K562 (cell line): ENCODE data around the gene SLC7A14. TPM values are rescaled to one million over a fixed set of nuclear protein-coding genes. Genes with fewer than 3 reads are reported as not detected.
A peak's percentile ranks its signal among the peaks of the same experiment; 100 is the strongest.

Experiments
- ADNP ChIP-seq: fragments of 200-800 bp; sonication (Bioruptor generic); IDR thresholded peaks from 2 replicates; pipeline ENCODE4 v1.6.1; 2016; ENCODE audit warnings: missing genetic modification characterization, missing compliant biosample characterization
- ARID1B ChIP-seq: fragments of 450-650 bp; IDR thresholded peaks from 2 replicates; pipeline ENCODE4 v1.6.1; 2016; ENCODE audit warnings: antibody characterized with exemption, mild to moderate bottlenecking, inconsistent platforms
- ASH1L ChIP-seq: fragments of 450-650 bp; IDR thresholded peaks from 2 replicates; pipeline ENCODE4 v1.6.1; 2018; ENCODE audit warnings: borderline replicate concordance, mild to moderate bottlenecking, low read depth; ENCODE audit not compliant: partially characterized antibody
- BRD9 ChIP-seq: fragments of 450-650 bp; IDR thresholded peaks from 2 replicates; pipeline ENCODE4 v1.6.1; 2018; ENCODE audit warnings: low read depth; ENCODE audit not compliant: partially characterized antibody
- CBX3 ChIP-seq, 2 experiments: IDR thresholded peaks; 1 replicate in 1 of 2; 2 replicates in 1 of 2; pipeline ENCODE4 v1.6.1; 2012; ENCODE audit warnings: inconsistent platforms in 2 of 2, low read length in 2 of 2, borderline replicate concordance in 1 of 2, control low read depth in 1 of 2
- DPF2 ChIP-seq: fragments of 450-650 bp; IDR thresholded peaks from 2 replicates; pipeline ENCODE4 v1.6.1; 2016
- EHMT2 ChIP-seq: fragments of 450-650 bp; IDR thresholded peaks from 2 replicates; pipeline ENCODE4 v1.6.1; 2018; ENCODE audit warnings: antibody characterized with exemption
- FOXK2 ChIP-seq, 2 experiments: fragments of 450-650 bp; IDR thresholded peaks in 1 of 2; conservative IDR thresholded peaks in 1 of 2; 2 replicates each; pipeline ENCODE4 v1.6.1; 2016; ENCODE audit warnings: low read depth in 2 of 2, mild to moderate bottlenecking in 1 of 2
- HLTF ChIP-seq: fragments of 450-650 bp; IDR thresholded peaks from 2 replicates; pipeline ENCODE4 v1.6.1; 2016
- JUN ChIP-seq, 2 experiments: sonication (generic) in 1 of 2; formaldehyde crosslinking in 1 of 2; IDR thresholded peaks; 2 replicates each; pipeline versions ENCODE4 v1.6.1 to v1.8.0; 2012 to 2022; ENCODE audit warnings: borderline replicate concordance in 2 of 2, mild to moderate bottlenecking in 2 of 2, improper control_type of control experiment in 1 of 2, low read depth in 1 of 2, low read length in 1 of 2, missing genetic modification reagents in 1 of 2
- JUND ChIP-seq, 2 experiments: IDR thresholded peaks; 2 replicates in 1 of 2; 3 replicates in 1 of 2; pipeline ENCODE4 v1.6.1; 2011; ENCODE audit warnings: borderline replicate concordance in 2 of 2, low read depth in 2 of 2, low read length in 2 of 2, improper control_type of control experiment in 1 of 2, missing biosample characterization in 1 of 2, missing genetic modification characterization in 1 of 2, missing genetic modification reagents in 1 of 2
- MAFG ChIP-seq: fragments of 450-650 bp; conservative IDR thresholded peaks from 2 replicates; pipeline ENCODE4 v1.6.1; 2016; ENCODE audit warnings: missing genetic modification characterization, missing compliant biosample characterization
- MAFK ChIP-seq: IDR thresholded peaks from 2 replicates; pipeline ENCODE4 v1.6.1; 2011; ENCODE audit warnings: low read length, improper control_type of control experiment
- MTA1 ChIP-seq: fragments of 450-650 bp; IDR thresholded peaks from 2 replicates; pipeline ENCODE4 v1.6.1; 2017; ENCODE audit warnings: borderline replicate concordance
- NFE2 ChIP-seq: IDR thresholded peaks from 2 replicates; pipeline ENCODE4 v1.6.1; 2014; ENCODE audit warnings: antibody characterized with exemption, low read depth
- PML ChIP-seq: IDR thresholded peaks from 2 replicates; pipeline ENCODE4 v1.6.1; 2012; ENCODE audit warnings: low read length, inconsistent platforms
- SMARCA4 ChIP-seq: fragments of 450-650 bp; IDR thresholded peaks from 2 replicates; pipeline ENCODE4 v1.6.1; 2016
- TOE1 ChIP-seq, 2 experiments: fragments of 450-650 bp in 1 of 2; sonication (generic) in 1 of 2; formaldehyde crosslinking in 1 of 2; IDR thresholded peaks; 2 replicates each; pipeline versions ENCODE4 v1.7.1 to v1.8.0; 2016 to 2022; ENCODE audit warnings: borderline replicate concordance in 2 of 2, mild to moderate bottlenecking in 2 of 2, antibody characterized with exemption in 1 of 2, inconsistent platforms in 1 of 2, low read depth in 1 of 2, missing genetic modification reagents in 1 of 2, moderate library complexity in 1 of 2
- TRIM24 ChIP-seq, 2 experiments: fragments of 450-650 bp; IDR thresholded peaks; 2 replicates each; pipeline ENCODE4 v1.6.1; 2016
- ZNF124 ChIP-seq: sonication (generic); formaldehyde crosslinking; IDR thresholded peaks from 2 replicates; pipeline ENCODE4 v1.8.1; 2022; ENCODE audit warnings: missing genetic modification reagents
- polyA plus RNA-seq, 8 experiments: library from polyadenylated mRNA; depleted of rRNA in 4 of 8; stranded (reverse) in 5 of 8; unstranded in 3 of 8; fragments of >200 nt; fragmentation: Nextera tagmentation in 2 of 8; fragmentation: Illumina TruSeq in 1 of 8; extraction: Ambion mirVana in 2 of 8; extraction: Trizol in 1 of 8; gene quantifications; 2 replicates each; pipeline versions ENCODE4 v1.2.1 to v1.2.3, GENCODE V29; 2011 to 2014; ENCODE audit warnings: inconsistent platforms in 1 of 8, missing spikeins in 1 of 8
- total RNA-seq, 7 experiments: library from RNA; depleted of rRNA in 6 of 7; stranded (reverse); fragments of >200 nt in 6 of 7; fragmentation: Illumina TruSeq in 2 of 7; extraction: Trizol in 2 of 7; gene quantifications; 2 replicates each; pipeline versions ENCODE4 v1.2.1 to v1.2.3, GENCODE V29; 2011 to 2021; ENCODE audit warnings: low replicate concordance in 1 of 7
- TF ChIP-seq, protein P1 (sequence below), 2 experiments: fragments of 450-650 bp in 1 of 2; sonication (generic) in 1 of 2; formaldehyde crosslinking in 1 of 2; IDR thresholded peaks in 1 of 2; conservative IDR thresholded peaks in 1 of 2; 2 replicates each; pipeline versions ENCODE4 v1.6.1 to v1.8.1; 2016 to 2023; ENCODE audit warnings: mild to moderate bottlenecking in 2 of 2, moderate library complexity in 2 of 2, inconsistent platforms in 1 of 2, missing genetic modification reagents in 1 of 2
- TF ChIP-seq, protein P2 (sequence below): fragments of 250-450 bp; sonication (Bioruptor Pico); IDR thresholded peaks from 2 replicates; pipeline ENCODE4 v1.8.0; 2022; ENCODE audit warnings: moderate library complexity, mild to moderate bottlenecking, inconsistent platforms
- TF ChIP-seq, protein P3 (sequence below): IDR thresholded peaks from 2 replicates; pipeline ENCODE4 v1.6.1; 2012; ENCODE audit warnings: low read depth, low read length, improper control_type of control experiment, borderline replicate concordance
- TF ChIP-seq, protein P4 (sequence below): fragments of 450-650 bp; formaldehyde crosslinking; IDR thresholded peaks from 2 replicates; pipeline ENCODE4 v1.4.0; 2020; ENCODE audit warnings: mild to moderate bottlenecking, moderate library complexity

Gene SLC7A14
- total and polyA plus RNA-seq, 9 of the 15 experiments (the other 6 are each of a cell fraction or from before 2014, with no cell fraction given): not detected

DNA sequence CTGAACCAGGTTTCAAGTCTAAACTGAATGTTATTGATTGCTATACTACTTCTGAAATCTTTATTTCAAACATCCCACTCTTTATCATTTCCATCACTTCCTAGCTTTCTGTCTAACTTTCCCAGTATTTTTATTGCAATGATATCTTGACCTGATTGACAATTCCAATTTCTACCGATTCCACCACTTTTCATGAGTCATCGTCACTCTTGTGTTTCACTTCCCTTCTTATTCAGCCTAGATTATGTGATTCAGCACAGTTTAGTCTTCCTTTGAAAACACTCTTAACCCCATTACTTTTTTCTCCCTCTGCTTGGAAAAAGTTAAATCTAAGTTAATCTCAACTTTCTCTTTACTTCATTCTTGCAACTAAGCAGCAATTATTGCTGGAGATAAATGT is 62.6 kb downstream of the SLC7A14 start (continued):
- TF ChIP-seq, protein P1, sequence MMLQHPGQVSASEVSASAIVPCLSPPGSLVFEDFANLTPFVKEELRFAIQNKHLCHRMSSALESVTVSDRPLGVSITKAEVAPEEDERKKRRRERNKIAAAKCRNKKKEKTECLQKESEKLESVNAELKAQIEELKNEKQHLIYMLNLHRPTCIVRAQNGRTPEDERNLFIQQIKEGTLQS (IDR thresholded peaks at IDR 0.05): peak; percentile 87
- TF ChIP-seq, protein P1 (CRISPR knock-in tag; conservative IDR thresholded peaks at IDR 0.05): no peak
- TF ChIP-seq DPF2 (peak; percentile 82), JUN (IDR thresholded peaks at IDR 0.05; ENCODE audit: borderline replicate concordance, low read depth, low read length) (0 out of 2 replicates have a peak, but pooled peaks have one; percentile 27), JUN (CRISPR knock-in tag; IDR thresholded peaks at IDR 0.05; ENCODE audit: borderline replicate concordance) (no peak), JUND (IDR thresholded peaks at IDR 0.05; ENCODE audit: borderline replicate concordance, low read depth, low read length) (peak; percentile 67), JUND (tag; IDR thresholded peaks at IDR 0.05; ENCODE audit: borderline replicate concordance, low read depth, low read length) (peak; percentile 81), ZNF124 (no peak), ASH1L (peak; percentile 31), MTA1 (0 out of 2 replicates have a peak, but pooled peaks have one; percentile 58), BRD9 (peak; percentile 50), MAFK (peak; percentile 74), MAFG (peak; percentile 93), SMARCA4 (peak; percentile 70; the same call in 1 of the 2 replicates), EHMT2 (peak; percentile 82), TOE1 (IDR thresholded peaks at IDR 0.05; ENCODE audit: borderline replicate concordance) (0 out of 2 replicates have a peak, but pooled peaks have one; percentile 18), TOE1 (CRISPR knock-in tag; IDR thresholded peaks at IDR 0.05; ENCODE audit: borderline replicate concordance, low read depth) (no peak), CBX3 (IDR thresholded peaks at IDR 0.05; ENCODE audit: borderline replicate concordance in 1 of 2, low read length in 2 of 2) (no peak), ARID1B (peak; percentile 67), PML (no peak), HLTF (no peak), FOXK2 (conservative IDR thresholded peaks at IDR 0.05 in 1 of 2, IDR thresholded peaks at IDR 0.05 in 1 of 2; ENCODE audit: low read depth in 2 of 2) (0 out of 4 replicates have a peak, but pooled peaks of 1 of the 2 experiments have one; percentile 18), NFE2 (peak; percentile 86), ADNP (tag) (0 out of 2 replicates have a peak, but pooled peaks have one; percentile 16), TRIM24 (IDR thresholded peaks at IDR 0.05) (peak; percentile 37 to 58; a peak in 1 of 4 replicates)
- TF ChIP-seq, protein P2, sequence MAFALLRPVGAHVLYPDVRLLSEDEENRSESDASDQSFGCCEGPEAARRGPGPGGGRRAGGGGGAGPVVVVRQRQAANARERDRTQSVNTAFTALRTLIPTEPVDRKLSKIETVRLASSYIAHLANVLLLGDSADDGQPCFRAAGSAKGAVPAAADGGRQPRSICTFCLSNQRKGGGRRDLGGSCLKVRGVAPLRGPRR (CRISPR knock-in tag): no peak
- TF ChIP-seq, protein P3, sequence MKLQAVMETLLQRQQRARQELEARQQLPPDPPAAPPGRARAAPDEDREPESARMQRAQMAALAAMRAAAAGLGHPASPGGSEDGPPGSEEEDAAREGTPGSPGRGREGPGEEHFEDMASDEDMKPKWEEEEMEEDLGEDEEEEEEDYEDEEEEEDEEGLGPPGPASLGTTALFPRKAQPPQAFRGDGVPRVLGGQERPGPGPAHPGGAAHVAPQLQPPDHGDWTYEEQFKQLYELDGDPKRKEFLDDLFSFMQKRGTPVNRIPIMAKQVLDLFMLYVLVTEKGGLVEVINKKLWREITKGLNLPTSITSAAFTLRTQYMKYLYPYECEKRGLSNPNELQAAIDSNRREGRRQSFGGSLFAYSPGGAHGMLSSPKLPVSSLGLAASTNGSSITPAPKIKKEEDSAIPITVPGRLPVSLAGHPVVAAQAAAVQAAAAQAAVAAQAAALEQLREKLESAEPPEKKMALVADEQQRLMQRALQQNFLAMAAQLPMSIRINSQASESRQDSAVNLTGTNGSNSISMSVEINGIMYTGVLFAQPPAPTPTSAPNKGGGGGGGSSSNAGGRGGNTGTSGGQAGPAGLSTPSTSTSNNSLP: 0 out of 2 replicates have a peak, but pooled peaks have one; percentile 68
- TF ChIP-seq, protein P4, sequence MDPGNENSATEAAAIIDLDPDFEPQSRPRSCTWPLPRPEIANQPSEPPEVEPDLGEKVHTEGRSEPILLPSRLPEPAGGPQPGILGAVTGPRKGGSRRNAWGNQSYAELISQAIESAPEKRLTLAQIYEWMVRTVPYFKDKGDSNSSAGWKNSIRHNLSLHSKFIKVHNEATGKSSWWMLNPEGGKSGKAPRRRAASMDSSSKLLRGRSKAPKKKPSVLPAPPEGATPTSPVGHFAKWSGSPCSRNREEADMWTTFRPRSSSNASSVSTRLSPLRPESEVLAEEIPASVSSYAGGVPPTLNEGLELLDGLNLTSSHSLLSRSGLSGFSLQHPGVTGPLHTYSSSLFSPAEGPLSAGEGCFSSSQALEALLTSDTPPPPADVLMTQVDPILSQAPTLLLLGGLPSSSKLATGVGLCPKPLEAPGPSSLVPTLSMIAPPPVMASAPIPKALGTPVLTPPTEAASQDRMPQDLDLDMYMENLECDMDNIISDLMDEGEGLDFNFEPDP (CRISPR knock-in tag): no peak
